DMS153 treated with DMSO at 0.1 percent for 48 hours (cell line): ENCODE results near the gene WNT9B.

ENCODE experiments used
- DNase-seq: peaks from one replicate; lab custom pipeline; 2025; ENCODE audit not compliant: unreplicated experiment; lab: John Stamatoyannopoulos, UW

WNT9B gene

GRCh38 chr17:46853896-46854444 is 2.6 kb downstream of the WNT9B start:
- DNase-seq, result no peak

DNA sequence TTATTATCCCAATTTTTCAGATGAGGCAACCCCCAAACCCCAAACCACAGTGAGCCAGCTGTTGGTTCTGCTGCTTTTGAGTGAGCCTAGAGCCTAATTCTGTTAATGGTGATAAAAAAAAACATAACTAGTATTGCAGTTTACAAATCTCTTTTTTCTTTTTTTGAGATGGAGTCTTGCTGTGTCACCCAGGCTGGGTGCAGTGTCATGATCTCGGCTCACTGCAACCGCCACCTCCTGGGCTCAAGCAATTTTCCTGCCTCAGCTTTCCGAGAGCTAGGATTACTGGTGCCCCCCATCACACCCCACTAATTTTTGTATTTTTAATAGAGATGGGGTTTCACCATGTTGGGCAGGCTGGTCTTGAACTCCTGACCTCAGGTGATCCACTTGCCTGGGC is 3.1 kb downstream of the WNT9B start:
- no peak for DNase-seq

- DNase-seq, result no peak
Measured at GRCh38 chr17:46854948-46855347, 3.6 kb downstream of the WNT9B start.

DNA sequence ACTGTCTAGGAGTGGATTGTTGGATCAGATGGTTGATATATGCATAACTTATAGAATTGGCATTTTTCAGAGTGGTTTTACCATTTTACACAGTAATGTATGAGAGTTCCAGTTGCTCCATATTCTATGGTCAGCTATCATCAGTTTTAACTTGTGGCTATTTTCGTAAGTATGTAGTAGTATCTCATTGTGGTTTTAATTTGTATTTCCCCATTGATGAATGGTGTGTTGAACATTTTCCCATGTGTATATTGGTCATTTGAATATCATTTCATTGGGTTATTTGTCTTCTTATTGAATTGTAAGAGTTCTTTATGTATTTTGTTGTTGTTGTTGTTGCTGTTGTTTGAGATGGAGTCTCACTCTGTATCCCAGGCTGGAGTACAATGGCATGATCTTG is 6.2 kb downstream of the WNT9B start:
- no peak for DNase-seq

GRCh38 chr17:46859996-46860395 is 8.6 kb downstream of the WNT9B start:
- no peak for DNase-seq

DNA sequence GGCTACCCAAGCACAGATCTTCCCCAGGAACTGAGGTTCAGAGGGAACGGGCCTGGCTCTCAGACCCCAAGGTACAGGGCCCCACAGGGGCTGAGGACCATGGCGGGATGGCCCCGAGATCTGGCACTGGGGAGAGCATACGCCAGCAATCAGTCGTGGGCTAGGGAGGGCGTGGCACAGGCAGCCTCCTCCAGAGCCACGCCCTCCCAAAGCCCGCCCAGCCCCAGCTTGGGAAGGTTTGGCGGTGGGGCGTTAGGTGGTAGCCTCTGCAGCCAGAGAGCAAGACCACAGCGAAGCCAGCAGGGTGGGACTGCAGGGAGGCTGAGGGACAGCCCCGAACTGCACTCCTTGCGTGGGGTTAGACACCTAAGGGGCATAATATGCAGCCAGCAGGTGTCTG is 11.6 kb downstream of the WNT9B start:
- no peak for DNase-seq

DNA sequence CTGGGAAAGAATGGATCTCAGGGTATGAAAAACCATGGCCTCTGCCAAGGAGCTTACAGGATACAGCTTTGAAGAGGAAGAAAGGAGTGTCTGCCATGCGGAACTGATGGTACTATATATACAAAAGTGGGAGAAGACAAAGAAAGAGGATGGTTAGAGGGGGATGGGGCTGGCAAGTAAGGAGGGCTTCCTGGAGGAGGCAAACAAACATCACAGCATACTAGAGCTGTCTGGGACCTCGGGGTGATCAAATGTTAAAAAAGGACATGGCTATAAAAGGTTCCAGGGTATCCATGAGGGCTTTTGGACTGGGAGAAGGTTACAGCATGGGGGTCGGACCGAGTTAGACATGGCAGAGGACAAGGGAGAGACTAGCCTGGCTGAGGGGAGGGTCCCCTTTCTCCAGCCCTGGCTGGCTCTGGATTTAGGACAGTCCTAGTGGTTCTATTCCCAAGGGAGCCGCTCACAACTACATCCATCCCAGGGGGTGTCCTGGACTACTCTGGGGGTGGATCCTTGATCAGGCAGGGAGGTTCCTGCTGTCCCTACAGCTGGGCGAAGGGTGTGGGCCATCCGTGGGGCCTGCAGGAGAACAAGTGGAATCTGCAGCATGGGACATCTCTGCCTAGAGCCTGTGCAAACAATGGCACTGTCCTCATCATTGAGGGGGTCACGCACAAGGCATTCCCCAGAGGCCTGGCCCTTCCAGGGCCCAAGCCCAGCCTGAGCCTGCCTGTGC is 12.2 kb downstream of the WNT9B start:
- no peak for DNase-seq

DNA sequence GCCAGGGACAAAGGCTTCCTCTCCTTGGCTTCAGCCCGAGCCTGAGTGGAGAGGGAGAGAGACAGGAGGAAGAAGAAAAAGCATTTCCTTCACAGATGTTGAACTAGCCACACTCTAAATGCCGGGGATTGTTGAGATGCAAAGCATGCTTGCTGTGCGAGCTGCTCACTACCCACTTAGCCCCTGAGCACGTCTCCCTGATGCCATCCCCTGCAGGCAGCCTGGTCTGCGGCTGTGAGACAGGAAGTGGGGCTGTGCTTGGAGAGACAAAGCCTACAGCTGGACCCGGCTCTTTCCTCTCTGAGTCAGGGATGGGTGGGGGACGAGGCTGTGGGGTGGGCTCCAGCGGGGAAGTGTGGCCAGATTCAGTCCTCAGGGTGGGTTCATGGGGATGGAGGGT is 13.7 kb downstream of the WNT9B start:
- peak; percentile 2 for DNase-seq

DNA sequence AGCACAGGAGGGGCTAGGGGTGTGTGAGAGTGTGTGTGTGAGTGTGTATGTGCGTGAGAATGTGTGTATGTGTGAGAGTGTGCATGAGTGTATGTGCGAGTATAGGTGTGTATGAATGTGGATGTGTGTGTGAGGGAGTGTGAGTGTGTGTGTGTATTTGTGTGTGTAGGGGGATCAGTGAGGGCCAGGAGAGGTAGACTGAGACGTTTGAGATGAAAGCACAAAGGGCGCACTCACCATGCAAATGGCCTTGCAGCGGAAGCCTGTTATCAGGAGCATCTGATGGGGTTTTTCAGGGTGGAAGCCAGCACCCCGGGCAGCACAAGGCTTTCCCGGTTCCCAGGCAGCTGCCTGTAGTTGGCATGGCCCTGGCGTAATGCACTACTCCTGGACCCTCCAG is 14.9 kb downstream of the WNT9B start:
- no peak for DNase-seq

GRCh38 chr17:46866747-46867146 is 15.4 kb downstream of the WNT9B start:
- DNase-seq, result no peak

- DNase-seq, result no peak
Measured at GRCh38 chr17:46868689-46869187, 17.4 kb downstream of the WNT9B start.

- DNase-seq, result no peak
Measured at GRCh38 chr17:46869296-46869695, 17.9 kb downstream of the WNT9B start.

GRCh38 chr17:46869975-46870803 is 18.8 kb downstream of the WNT9B start:
- no peak for DNase-seq

DNA sequence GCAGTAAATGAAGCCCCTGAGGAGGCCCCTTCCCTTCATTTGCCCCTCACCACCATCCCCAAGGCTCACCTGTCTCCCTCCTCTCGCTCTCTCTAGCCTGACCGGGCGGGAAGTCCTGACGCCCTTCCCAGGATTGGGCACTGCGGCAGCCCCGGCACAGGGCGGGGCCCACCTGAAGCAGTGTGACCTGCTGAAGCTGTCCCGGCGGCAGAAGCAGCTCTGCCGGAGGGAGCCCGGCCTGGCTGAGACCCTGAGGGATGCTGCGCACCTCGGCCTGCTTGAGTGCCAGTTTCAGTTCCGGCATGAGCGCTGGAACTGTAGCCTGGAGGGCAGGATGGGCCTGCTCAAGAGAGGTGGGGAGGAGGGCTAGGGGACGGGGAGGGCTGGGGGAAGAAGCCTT is 21.0 kb downstream of the WNT9B start:
- no peak for DNase-seq

GRCh38 chr17:46873941-46874645 is 22.7 kb downstream of the WNT9B start:
- DNase-seq, result no peak

- no peak for DNase-seq
Measured at GRCh38 chr17:46874906-46875305, 23.5 kb downstream of the WNT9B start.

DNA sequence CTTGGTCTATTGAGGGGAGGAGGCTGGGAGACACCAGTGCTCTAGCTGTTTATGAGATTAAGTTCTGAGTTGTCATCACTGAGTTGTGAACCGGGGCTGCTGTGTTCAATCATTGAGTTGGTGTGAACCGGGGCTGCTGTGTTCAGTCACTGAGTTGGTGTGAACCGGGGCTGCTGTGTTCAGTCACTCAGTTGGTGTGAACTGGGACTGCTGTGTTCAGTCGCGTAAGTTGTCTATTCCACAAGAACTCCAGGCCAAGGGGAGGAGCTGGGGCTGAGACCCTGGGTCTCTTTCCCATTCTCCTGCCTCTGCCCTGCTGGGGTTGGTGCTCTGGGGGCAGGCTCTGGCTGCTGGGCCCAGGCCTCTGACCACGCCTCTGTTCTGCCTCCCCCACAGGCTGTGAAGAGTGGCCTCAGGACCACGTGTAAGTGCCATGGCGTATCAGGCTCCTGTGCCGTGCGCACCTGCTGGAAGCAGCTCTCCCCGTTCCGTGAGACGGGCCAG is 24.5 kb downstream of the WNT9B start:
- no peak for DNase-seq

- DNase-seq, result peak; percentile 54
Measured at GRCh38 chr17:46876353-46876887, 25.0 kb downstream of the WNT9B start.

DNA sequence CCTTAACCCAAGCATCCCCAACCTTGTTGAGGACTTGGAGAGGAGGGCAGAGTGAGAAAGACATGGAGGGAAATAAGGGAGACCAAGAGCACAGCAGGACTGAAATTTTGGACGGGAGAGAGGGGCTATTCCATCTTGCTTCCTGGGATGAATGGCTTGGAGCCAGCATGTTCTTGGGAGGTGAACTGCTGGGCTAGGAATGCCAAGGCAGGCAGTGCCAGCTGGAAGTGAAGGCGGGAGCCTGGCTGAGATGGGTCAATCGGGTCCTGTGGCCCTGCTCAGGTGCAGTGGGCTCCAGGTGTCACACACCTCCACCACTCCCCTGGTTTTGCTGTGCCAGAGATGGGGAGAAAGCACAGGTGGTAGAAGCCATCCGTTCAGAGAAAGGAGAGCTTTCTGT is 25.5 kb downstream of the WNT9B start:
- no peak for DNase-seq

GRCh38 chr17:46877466-46877865 is 26.1 kb downstream of the WNT9B start:
- no peak for DNase-seq

GRCh38 chr17:46878055-46878454 is 26.7 kb downstream of the WNT9B start:
- no peak for DNase-seq
